H1 (cell line): Measurements from ENCODE around the gene SEC16A. TPM values are rescaled to one million over a fixed set of nuclear protein-coding genes. Genes with fewer than 3 reads are reported as not detected.

Experiments
- CBX5 ChIP-seq: fragments of 300-800, 300-1000 bp; sonication (generic); IDR thresholded peaks from 2 replicates; pipeline ENCODE4 v1.7.1; 2016; ENCODE audit warnings: antibody characterized with exemption, low read length, low read depth
- CHD7 ChIP-seq: fragments of 300-600 bp; sonication (generic); IDR thresholded peaks from 2 replicates; pipeline ENCODE4 v1.7.1; 2012; ENCODE audit warnings: low read length, moderate library complexity, mild to moderate bottlenecking, inconsistent platforms; ENCODE audit not compliant: insufficient replicate concordance
- NRF1 ChIP-seq: IDR thresholded peaks from 2 replicates; pipeline ENCODE4 v1.6.1; 2011; ENCODE audit warnings: mild to moderate bottlenecking, low read depth, low read length, improper control_type of control experiment
- polyA plus RNA-seq, 7 experiments: library from polyadenylated mRNA; depleted of rRNA in 3 of 7; stranded (reverse) in 5 of 7; unstranded in 2 of 7; fragments of >200 nt in 5 of 7; fragments of 200-250 nt in 2 of 7; gene quantifications; 1 replicate in 5 of 7; 2 replicates in 1 of 7; 4 replicates in 1 of 7; pipeline versions ENCODE4 v1.2.1 to v1.2.3, GENCODE V29; 2011 to 2013; ENCODE audit warnings: missing spikeins in 2 of 7, mixed read lengths in 2 of 7
- total RNA-seq: library from RNA; stranded (reverse); fragmentation: NEBNext Ultra II Directional; extraction: Animal tissue kit (Norgen Biotek cat#: 25700); gene quantifications from 2 replicates; pipeline ENCODE4 v1.2.1, GENCODE V29; 2021

SEC16A gene
- total and polyA plus RNA-seq, 2 of the 8 experiments (the other 6 are each of a cell fraction or from before 2014, with no cell fraction given), result 21.6 to 49.0 TPM

GRCh38 chr9:136416914-136417313 lies 65.9 kb downstream of the SEC16A start (continued):
- no peak for TF ChIP-seq CHD7
- TF ChIP-seq NRF1, result no peak
- no peak for TF ChIP-seq CBX5
